Measurements from ENCODE around the gene ZNF283. TPM values are rescaled to one million over a fixed set of nuclear protein-coding genes. Genes with fewer than 3 reads are reported as not detected.
"Not testable (repeated sequence)": the region's sequence is repeated elsewhere in the genome, so short reads cannot be mapped to it uniquely, and the experiment has no call there.

Gene ZNF283
- total RNA-seq, 6 experiments from 2014 or later = 1.7 to 4.0 (median 2.2) TPM

DNA sequence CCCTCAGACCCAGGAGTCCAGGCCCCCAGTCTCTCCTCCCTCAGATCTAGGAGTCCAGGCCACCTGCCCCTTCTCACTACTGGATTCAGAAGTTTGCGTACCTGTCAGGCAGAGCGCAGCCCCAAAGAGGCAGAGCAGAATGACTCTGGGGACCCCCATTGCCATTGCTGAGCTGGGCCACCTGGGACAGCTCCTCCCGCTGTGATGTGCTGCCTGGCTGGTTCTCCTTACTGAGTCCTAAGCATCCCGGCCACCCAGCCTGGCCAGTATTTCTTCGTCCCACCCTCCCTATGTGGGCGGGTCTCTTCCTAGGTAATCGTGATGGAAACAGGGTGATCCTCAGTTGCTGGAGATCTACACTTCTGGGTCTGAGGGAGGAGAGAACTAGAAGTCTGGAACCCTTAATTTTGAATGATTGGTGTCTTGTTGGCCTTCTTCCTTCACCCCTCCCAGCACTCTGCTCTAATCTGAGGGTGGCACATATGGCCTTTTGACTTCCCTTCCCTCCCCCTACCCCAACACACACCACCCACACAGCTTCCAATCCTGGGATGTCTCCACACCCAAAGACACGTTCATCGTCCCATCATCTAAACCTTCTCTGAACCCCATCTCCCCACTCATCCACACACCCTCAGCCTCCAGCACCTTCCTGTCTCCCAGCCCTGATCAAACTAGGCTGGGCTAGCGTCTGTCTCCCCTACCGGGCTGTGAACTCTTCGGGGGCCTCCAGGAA is 24.7 kb upstream of the ZNF283 start, which contains the start of gene LYPD5:
TSS of gene LYPD5 (minus strand) at position 232 of the 736 bp plus-strand sequence. CDS start at position 165, 67 bp downstream.
- Histone ChIP-seq H3K27ac (no peak within 1 kb of the TSS), H3K4me1 (peaks cover 0 to 4% (median 0%) of the 10 kb centered on the region in 4 donors), H3K27me3 (no peaks in the 10 kb centered on the region), H3K9me3 (no peaks in the 10 kb centered on the region), H3K36me3 (no peaks in the 10 kb centered on the region), H3K4me3 (no peak within 1 kb of the TSS)
- intact Hi-C loops (cut with DNase I) = no loop called here
- DNase-seq (no peak), ATAC-seq (no peak)
- whole genome bisulfite sequencing (ENCODE audit: insufficient coverage, low coverage, low lambda C conversion rate, missing lambda C conversion rate) = 54% methylated on average over 10 of the region's 12 CpGs
- no peak for TF ChIP-seq POLR2A (IDR thresholded peaks at IDR 0.05)
- TF ChIP-seq, protein P1, sequence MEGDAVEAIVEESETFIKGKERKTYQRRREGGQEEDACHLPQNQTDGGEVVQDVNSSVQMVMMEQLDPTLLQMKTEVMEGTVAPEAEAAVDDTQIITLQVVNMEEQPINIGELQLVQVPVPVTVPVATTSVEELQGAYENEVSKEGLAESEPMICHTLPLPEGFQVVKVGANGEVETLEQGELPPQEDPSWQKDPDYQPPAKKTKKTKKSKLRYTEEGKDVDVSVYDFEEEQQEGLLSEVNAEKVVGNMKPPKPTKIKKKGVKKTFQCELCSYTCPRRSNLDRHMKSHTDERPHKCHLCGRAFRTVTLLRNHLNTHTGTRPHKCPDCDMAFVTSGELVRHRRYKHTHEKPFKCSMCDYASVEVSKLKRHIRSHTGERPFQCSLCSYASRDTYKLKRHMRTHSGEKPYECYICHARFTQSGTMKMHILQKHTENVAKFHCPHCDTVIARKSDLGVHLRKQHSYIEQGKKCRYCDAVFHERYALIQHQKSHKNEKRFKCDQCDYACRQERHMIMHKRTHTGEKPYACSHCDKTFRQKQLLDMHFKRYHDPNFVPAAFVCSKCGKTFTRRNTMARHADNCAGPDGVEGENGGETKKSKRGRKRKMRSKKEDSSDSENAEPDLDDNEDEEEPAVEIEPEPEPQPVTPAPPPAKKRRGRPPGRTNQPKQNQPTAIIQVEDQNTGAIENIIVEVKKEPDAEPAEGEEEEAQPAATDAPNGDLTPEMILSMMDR (IDR thresholded peaks at IDR 0.05) = no peak

DNA sequence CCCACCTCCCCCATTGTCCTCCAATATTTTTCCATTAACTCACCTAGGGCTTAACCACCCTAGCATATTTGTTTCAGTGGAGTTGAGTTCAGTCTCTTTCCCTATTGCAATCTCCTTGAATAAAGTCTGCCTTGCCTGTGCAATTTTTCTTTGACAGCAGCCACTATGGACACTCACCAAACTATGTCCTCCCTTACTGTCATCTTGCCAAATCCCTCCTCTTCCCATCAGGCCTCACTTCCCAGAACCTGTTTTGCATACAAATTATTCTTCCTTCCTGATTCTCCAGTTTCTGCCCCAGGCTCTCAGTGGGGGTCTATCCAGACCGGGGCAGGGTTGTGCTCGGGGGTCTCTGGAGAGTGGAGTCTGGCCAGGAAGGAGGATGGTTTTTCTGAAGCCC is 22.7 kb upstream of the ZNF283 start:
- no peak for ATAC-seq
- no peaks in the 10 kb centered on the region for H3K36me3 ChIP-seq
- H3K4me1 ChIP-seq = no peaks in the 10 kb centered on the region
- H3K27ac ChIP-seq = no peak overlapping the region
- WGBS (ENCODE audit: insufficient coverage, low coverage, low lambda C conversion rate, missing lambda C conversion rate) = 24% methylated on average over 2 of the region's 2 CpGs
- DNase-seq = no peak
- H3K27me3 ChIP-seq = no peaks in the 10 kb centered on the region
- H3K9me3 ChIP-seq = no peaks in the 10 kb centered on the region
- intact Hi-C loops (cut with DNase I) = no loop called here
- TF ChIP-seq, protein P1 (IDR thresholded peaks at IDR 0.05) = no peak
- no peak for TF ChIP-seq POLR2A (IDR thresholded peaks at IDR 0.05)
- no peak overlapping the region for H3K4me3 ChIP-seq

DNA sequence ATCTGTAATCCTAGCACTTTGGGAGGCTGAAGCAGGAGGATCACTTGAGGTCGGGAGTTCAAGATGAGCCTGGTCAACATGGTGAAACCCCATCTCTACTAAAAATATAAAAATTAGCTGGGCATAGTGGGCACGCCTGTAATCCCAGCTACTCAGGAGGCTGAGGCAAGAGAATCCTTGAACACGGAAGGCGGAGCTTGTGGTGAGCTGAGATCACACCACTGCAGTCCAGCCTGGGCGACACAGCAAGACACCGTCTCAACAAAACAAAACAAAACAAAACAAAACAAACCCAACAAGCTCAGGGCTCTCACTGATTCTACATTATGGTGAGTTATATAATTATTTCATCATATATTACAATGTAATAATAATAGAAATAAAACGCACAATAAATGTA is 20.7 kb upstream of the ZNF283 start:
- intact Hi-C loops (cut with DNase I); H3K4me1 ChIP-seq: not testable (repeated sequence)
- WGBS (ENCODE audit: insufficient coverage, low coverage, low lambda C conversion rate, missing lambda C conversion rate) = 71% methylated on average over 7 of the region's 7 CpGs

DNA sequence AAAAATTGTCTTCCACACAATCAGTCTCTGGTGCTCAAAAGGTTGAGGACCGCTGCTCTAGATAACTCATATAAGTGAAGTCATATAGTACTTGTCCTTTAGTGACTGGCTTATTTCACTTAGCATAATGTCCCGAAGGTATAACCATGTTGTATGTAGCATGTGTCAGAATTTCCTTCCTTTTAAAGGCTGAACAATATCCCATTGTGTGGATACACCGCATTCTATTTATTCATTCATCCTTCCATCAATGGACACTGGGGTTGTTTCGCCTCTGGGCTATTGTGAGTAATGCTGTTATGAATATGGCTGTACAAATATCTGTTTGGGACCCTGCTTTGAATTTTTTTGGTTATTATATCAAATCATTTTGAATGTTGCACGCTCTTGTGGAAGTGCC is 20.3 kb upstream of the ZNF283 start:
- Histone ChIP-seq H3K4me1 (no peaks in the 10 kb centered on the region), H3K36me3 (no peaks in the 10 kb centered on the region), H3K27me3 (no peaks in the 10 kb centered on the region), H3K9me3 (no peaks in the 10 kb centered on the region), H3K4me3 (no peak overlapping the region), H3K27ac (no peak overlapping the region)
- ATAC-seq (no peak), DNase-seq (no peak)
- TF ChIP-seq, protein P1 (IDR thresholded peaks at IDR 0.05) = no peak
- TF ChIP-seq POLR2A (IDR thresholded peaks at IDR 0.05) = no peak
- WGBS (ENCODE audit: insufficient coverage, low coverage, low lambda C conversion rate, missing lambda C conversion rate) = 52% methylated on average over 5 of the region's 5 CpGs
- intact Hi-C loops (cut with DNase I) = no loop called here

More for the DNA sequence above, 20.7 kb upstream of the ZNF283 start:
- DNase-seq, H3K4me3 ChIP-seq, H3K27me3 ChIP-seq, H3K36me3 ChIP-seq, ATAC-seq, H3K27ac ChIP-seq, H3K9me3 ChIP-seq: not testable (repeated sequence)

DNA sequence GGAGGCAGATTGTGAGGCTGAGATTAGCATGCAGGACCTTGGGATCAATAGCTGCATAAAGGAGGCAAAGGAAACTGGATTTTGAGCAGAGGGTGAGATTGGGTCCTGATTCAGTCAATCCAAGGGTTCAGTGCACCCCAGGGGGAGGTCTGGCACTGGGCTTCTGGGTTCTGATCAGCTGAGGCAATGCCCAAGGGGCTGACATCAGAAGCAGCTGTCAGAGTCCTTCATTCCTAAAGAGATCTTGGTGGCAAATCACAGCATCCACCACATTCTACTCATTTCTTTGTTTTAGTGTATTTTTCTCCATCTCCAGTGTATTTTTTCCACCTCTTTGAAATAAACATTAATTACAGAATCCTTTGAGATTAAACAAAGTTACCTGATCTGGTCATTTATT is 19.5 kb upstream of the ZNF283 start:
- Histone ChIP-seq H3K27me3 (no peaks in the 10 kb centered on the region), H3K27ac (no peak overlapping the region), H3K36me3 (no peaks in the 10 kb centered on the region), H3K4me3 (no peak overlapping the region), H3K4me1 (no peaks in the 10 kb centered on the region), H3K9me3 (no peaks in the 10 kb centered on the region)
- ATAC-seq (no peak), DNase-seq (no peak)
- intact Hi-C loops (cut with DNase I) = no loop called here
- TF ChIP-seq, protein P1 (IDR thresholded peaks at IDR 0.05) = no peak
- TF ChIP-seq POLR2A (IDR thresholded peaks at IDR 0.05) = no peak
